Stimulated activated CD4-positive, alpha-beta T cell treated with anti-CD3 and anti-CD28 coated beads, Interleukin-1b, Interleukin-23, amount 100 ng/mL, for 1 hour (primary cell): ENCODE data around the gene AOC3.
"Not testable (repeated sequence)": the region's sequence is repeated elsewhere in the genome, so short reads cannot be mapped to it uniquely, and the experiment has no call there.

ENCODE experiments used
- DNase-seq, 2 donors: peaks; one replicate each; pipeline ENCODE4 v3.0.0-alpha.2; 2020; ENCODE audit warnings: low read depth in 2 of 2

Gene AOC3

GRCh38 chr17:42867694-42868261 lies 16.8 kb downstream of the AOC3 start:
- not testable (repeated sequence) for DNase-seq

DNA sequence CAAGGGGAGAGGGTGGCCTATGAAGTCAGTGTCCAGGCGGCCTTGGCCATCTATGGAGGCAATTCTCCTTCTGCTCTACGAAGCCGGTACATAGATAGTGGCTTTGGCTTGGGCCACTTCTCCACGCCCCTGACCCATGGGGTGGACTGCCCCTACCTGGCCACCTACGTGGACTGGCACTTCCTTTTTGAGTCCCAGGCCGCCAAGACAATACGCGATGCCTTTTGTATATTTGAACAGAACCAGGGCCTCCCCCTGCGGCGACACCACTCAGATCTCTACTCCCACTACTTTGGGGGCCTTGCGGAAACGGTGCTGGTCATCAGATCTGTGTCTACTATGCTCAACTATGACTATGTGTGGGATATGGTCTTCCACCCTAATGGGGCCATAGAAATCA lies 17.3 kb downstream of the AOC3 start:
- DNase-seq = no peak

DNA sequence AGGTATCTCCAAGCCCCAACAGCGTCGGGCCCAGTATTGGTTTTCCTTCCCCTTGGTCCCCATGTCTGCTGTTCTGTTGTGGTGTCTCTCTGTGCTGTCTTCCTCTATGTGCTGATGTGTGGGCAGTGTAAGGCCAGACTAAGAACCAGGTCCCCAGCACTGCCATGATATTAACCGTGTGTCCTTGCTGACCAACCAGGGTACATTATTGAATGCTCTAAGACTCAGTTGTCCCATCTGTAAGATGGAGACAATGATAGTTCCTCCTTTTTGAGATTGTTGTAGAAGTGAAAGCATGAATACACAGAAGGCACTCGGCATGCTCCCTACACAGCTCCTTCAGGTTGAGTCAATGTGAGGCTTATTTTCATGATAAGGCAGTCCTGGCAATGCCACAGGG lies 20.6 kb downstream of the AOC3 start:
- DNase-seq = no peak

DNA sequence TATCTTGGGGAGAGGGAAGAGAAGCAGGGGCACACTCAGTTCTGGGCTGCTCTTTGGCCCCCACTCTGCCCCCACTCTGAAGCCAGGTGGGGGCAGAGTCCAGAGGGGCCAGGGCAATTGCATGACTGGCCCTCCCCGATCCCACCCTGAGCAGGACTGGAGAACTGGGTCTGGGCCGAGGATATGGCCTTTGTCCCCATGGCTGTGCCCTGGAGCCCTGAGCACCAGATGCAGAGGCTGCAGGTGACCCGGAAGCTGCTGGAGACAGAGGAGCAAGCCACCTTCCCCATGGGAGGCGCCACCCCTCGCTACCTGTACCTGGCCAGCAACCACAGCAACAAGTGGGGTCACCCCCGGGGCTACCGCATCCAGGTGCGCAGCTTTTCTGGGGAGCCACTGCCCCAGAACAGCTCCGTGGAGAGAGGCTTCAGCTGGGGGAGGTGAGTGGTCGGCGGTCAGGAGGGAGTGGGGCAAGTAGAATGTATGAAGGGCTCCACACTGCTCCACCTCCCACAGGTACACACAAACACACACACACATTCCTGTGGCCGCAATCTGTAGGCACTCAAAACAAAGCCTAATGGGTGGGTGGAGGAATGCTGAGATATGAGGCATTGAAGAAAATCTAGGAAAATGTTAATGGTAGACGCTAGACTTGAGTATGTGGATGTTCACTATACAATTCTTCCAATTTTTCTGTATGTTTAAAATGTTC lies 21.4 kb downstream of the AOC3 start:
- DNase-seq = no peak

- no peak for DNase-seq
Measured at GRCh38 chr17:42873315-42873714, 22.3 kb downstream of the AOC3 start.

GRCh38 chr17:42873932-42874695 lies 23.1 kb downstream of the AOC3 start:
- not testable (repeated sequence) for DNase-seq

DNA sequence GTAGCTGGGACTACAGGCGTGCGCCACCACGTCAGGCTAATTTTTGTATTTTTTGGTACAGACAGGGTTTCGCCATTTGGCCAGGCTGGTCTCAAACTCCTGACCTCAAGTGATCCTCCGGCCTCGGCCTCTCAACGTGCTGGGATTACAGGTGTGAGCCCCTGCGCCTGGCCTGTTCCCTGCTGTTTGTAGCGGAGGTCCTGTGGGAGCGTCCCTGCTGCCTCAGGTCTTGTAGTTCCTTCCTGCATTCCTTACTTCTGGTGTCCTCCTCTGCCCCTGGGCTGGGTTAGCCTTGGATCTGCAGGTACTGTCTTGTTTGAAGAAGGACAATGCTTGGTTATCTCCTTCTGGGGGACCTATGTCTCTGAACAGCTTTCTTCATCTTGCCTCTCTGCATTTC lies 26.0 kb downstream of the AOC3 start:
- DNase-seq = no peak

- DNase-seq = no peak
Measured at GRCh38 chr17:42878123-42878880, 27.3 kb downstream of the AOC3 start.

- DNase-seq = no peak
Measured at GRCh38 chr17:42878924-42879595, 28.1 kb downstream of the AOC3 start.

GRCh38 chr17:42879596-42879985 lies 28.6 kb downstream of the AOC3 start:
- no peak for DNase-seq

GRCh38 chr17:42880776-42881310 lies 29.8 kb downstream of the AOC3 start:
- no peak for DNase-seq

DNA sequence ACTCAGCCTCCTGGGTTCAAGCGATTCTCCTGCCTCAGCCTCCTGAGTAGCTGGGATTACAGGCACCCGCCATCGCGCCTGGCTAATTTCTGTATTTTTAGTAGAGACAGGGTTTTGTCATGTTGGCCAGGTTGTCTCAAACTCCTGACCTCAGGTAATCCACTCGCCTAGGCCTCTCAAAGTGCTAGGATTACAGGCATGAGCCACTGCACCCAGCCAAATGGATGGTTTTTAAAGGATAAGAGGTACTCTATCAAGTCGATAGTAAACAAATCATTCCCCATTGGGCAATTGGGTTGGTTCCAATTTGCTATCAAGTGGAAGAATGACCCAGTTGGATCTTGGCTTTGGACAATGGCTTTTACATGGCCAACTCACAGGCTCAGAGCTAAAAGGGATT lies 30.7 kb downstream of the AOC3 start:
- DNase-seq = not testable (repeated sequence)

DNA sequence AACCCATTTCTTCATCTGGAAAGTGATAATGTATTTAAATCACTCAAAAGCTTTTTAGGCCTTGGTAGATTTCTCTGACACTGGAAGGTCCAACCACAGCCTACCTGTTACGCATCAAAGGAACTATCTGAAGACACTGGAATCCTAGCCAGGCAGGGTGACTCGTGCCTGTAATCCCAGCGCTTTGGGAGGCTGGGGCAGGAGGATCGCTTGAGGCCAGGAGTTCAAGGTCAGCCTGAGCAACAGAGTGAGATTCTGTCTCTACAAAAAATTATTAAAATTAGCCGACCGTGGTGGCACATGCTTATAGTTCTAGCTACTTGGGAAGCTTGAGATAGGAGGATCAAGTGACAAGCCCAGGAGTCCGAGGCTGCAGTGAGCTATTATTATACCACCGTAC lies 31.2 kb downstream of the AOC3 start:
- no peak for DNase-seq

- no peak for DNase-seq
Measured at GRCh38 chr17:42883802-42884558, 33.0 kb downstream of the AOC3 start.

GRCh38 chr17:42885806-42886205 lies 34.8 kb downstream of the AOC3 start:
- not testable (repeated sequence) for DNase-seq

DNA sequence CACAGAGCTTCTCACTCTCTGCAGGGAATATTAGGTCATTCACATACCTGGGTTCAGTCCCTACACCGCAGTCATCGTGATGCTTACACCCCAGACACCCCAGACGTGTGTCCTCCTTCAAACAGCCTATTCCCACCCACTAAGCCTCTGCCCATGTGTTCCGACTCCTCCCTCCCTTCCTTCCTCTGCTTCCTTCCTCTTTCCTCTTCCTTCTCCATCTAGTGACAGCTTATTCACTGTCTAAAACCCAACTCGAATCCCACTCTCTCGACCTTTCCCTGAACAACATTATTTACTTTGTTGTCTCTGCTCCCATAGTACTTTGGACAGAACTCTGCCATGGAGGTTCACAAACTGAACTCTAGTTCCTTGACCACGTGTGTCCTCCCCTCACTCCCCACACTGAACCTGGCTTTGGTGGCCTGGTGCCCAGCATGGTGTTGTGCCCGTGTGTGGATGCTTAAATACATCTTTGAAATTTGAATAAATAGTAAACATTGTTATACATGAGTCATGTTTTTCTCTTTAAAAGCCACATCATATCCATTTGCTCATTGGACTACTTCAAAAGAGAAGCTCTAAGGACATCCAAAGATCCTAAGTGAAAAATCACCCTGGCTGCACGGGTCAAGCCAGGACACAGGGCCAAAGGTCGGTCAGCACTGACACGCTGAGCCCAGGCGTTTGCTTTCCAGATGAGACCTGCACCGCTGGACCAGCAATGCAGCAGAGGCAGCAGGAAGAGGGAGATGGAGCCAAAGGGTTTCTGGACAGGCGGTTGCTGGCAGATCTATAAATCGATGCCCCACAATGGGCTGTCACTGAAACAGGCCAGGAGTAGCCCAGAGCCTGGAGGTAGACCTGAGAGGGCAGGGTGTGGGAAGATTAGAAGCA lies 35.5 kb downstream of the AOC3 start:
- DNase-seq = no peak

- no peak for DNase-seq
Measured at GRCh38 chr17:42889809-42890208, 38.8 kb downstream of the AOC3 start.

DNA sequence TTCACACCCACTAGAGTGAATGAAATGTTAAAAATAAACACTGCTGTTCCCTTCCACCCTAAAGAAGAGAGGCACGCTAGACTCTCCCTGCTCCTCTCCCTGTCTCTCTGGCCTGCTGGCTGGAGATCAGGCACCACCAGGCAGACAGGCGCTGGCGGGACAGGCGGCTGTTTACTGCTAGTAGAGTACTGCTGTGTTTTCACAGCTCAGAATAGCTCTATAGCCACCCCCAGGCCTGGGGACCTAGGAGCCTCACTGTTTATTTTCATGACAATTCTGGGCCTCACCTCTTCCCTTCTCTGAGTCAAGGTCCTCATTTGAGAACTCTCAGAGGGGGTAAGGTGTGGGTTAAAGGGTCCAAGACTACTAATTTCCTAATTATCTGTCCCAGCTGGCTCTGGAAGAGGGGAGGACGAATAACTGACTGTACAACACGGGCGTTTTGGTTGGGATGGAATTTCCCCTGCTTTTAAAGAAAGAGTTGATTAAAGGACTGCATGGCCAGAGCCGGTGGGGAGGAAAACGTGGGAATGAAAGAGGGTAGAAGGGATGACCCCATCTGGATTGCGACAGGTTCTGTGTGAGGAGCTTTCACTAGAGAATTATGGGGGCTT lies 40.6 kb downstream of the AOC3 start:
- no peak for DNase-seq

DNA sequence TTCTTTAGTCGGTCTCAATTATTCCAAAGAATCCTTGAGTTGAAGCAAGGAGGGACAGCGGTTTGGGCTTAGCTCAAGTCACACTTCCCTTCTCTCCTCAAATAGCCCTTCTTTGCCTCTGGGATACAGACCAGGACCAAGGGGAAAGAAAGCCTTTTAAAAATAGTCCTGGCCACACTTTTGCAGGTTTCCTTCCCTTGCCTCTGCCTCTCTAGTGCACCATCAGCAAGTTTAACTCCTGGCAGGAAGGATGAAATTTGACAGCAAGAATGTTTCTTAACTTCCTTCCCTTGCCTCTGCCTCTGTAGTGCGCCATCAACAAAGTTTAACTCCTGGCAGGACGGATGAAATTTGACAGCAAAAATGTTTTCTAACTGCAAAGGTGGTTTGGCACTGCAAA lies 42.4 kb downstream of the AOC3 start:
- no peak for DNase-seq
